CD4-positive, alpha-beta T cell treated with Interleukin-15 for 4 hours (primary cell): ENCODE data around the gene FAM227B.
A peak's percentile ranks its signal among the peaks of the same experiment; 100 is the strongest.
"Not testable (repeated sequence)": the region's sequence is repeated elsewhere in the genome, so short reads cannot be mapped to it uniquely, and the experiment has no call there.

Experiments
- DNase-seq: peaks from one replicate; pipeline ENCODE4 v3.0.0-alpha.2; 2020; ENCODE audit warnings: low spot score

FAM227B gene

GRCh38 chr15:49620658-49621368 is at the start of gene FAM227B, which contains the start of gene DTWD1:
Gene FAM227B, minus strand, starts transcription at chr15:49620818. Its CDS starts 5,647 bp downstream, at chr15:49615171.
Gene DTWD1, plus strand, starts transcription at chr15:49621048. Its CDS starts 4,120 bp downstream, at chr15:49625168.
- peak; percentile 94 for DNase-seq

- DNase-seq: no peak
Measured at GRCh38 chr15:49669288-49669687, 48.7 kb upstream of the FAM227B start.

GRCh38 chr15:49666486-49666885 is 45.9 kb upstream of the FAM227B start:
- DNase-seq: not testable (repeated sequence)

GRCh38 chr15:49664716-49665115 is 44.1 kb upstream of the FAM227B start:
- no peak for DNase-seq

GRCh38 chr15:49656734-49657133 is 36.1 kb upstream of the FAM227B start:
- DNase-seq: no peak

- no peak for DNase-seq
Measured at GRCh38 chr15:49652922-49653321, 32.3 kb upstream of the FAM227B start.

GRCh38 chr15:49650676-49651075 is 30.1 kb upstream of the FAM227B start:
- DNase-seq: no peak

GRCh38 chr15:49649987-49650386 is 29.4 kb upstream of the FAM227B start:
- no peak for DNase-seq

- no peak for DNase-seq
Measured at GRCh38 chr15:49646891-49647290, 26.3 kb upstream of the FAM227B start.

- no peak for DNase-seq
Measured at GRCh38 chr15:49645941-49646340, 25.3 kb upstream of the FAM227B start.

- no peak for DNase-seq
Measured at GRCh38 chr15:49645277-49645676, 24.7 kb upstream of the FAM227B start.

- DNase-seq: no peak
Measured at GRCh38 chr15:49644364-49644794, 23.8 kb upstream of the FAM227B start.

- DNase-seq: no peak
Measured at GRCh38 chr15:49637857-49638256, 17.2 kb upstream of the FAM227B start.

- DNase-seq: no peak
Measured at GRCh38 chr15:49628379-49628778, 7.8 kb upstream of the FAM227B start.

GRCh38 chr15:49627407-49627877 is 6.8 kb upstream of the FAM227B start:
- no peak for DNase-seq

- no peak for DNase-seq
Measured at GRCh38 chr15:49625460-49626036, 4.9 kb upstream of the FAM227B start.

- no peak for DNase-seq
Measured at GRCh38 chr15:49624056-49624455, 3.4 kb upstream of the FAM227B start.

- no peak for DNase-seq
Measured at GRCh38 chr15:49622561-49622960, 1.9 kb upstream of the FAM227B start.

- no peak for DNase-seq
Measured at GRCh38 chr15:49621887-49622286, 1.3 kb upstream of the FAM227B start.

- no peak for DNase-seq
Measured at GRCh38 chr15:49621401-49621811, 788 bp upstream of the FAM227B start.

- DNase-seq: peak; percentile 18
Measured at GRCh38 chr15:49620199-49620598, 419 bp downstream of the FAM227B start.

GRCh38 chr15:49619226-49619625 is 1.4 kb downstream of the FAM227B start:
- no peak for DNase-seq

- not testable (repeated sequence) for DNase-seq
Measured at GRCh38 chr15:49612240-49612639, 8.4 kb downstream of the FAM227B start.
